Measurements from ENCODE around the gene FLOT1.

DNA sequence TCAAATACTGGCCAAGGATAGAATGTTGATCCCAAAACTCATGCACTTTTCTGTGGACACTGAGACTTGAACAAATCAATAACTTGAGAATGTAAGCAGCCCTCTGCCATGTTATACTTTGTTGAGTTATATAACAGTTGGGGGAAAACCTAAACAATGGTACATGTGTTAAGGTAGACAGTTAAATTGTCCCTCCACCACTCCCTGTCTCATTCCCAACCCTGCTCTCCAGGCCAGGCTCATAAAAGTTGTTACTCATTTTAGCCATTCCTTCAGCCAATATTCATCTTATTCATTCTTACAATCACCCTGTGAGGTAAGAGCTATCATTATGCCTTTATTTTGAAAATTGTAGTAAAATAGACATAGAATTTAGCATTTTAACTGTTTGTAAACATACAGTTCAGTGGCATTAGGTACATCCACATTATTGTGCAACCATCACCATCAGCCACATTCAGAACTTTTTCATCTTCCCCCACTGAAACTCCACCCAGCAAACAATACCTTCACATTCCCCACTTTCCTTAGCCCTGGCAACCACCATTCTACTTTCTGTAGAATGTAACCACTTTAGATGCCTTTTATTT, 40.0 kb upstream of the FLOT1 start:
- TF ChIP-seq POLR2A (IDR thresholded peaks at IDR 0.05) (no peak), POLR2AphosphoS5 (IDR thresholded peaks at IDR 0.05) (peak; percentile 28 to 73 (median 51)), EP300 (IDR thresholded peaks at IDR 0.05) (no peak)
- TF ChIP-seq, protein P1, sequence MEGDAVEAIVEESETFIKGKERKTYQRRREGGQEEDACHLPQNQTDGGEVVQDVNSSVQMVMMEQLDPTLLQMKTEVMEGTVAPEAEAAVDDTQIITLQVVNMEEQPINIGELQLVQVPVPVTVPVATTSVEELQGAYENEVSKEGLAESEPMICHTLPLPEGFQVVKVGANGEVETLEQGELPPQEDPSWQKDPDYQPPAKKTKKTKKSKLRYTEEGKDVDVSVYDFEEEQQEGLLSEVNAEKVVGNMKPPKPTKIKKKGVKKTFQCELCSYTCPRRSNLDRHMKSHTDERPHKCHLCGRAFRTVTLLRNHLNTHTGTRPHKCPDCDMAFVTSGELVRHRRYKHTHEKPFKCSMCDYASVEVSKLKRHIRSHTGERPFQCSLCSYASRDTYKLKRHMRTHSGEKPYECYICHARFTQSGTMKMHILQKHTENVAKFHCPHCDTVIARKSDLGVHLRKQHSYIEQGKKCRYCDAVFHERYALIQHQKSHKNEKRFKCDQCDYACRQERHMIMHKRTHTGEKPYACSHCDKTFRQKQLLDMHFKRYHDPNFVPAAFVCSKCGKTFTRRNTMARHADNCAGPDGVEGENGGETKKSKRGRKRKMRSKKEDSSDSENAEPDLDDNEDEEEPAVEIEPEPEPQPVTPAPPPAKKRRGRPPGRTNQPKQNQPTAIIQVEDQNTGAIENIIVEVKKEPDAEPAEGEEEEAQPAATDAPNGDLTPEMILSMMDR (IDR thresholded peaks at IDR 0.05): no peak
